Kidney (tissue), 14 donors: Measurements from ENCODE around the gene PRKAR1B. TPM values are rescaled to one million over a fixed set of nuclear protein-coding genes. Genes with fewer than 3 reads are reported as not detected.

Source experiments
- DNase-seq, 5 donors: peaks; one replicate each; pipeline ENCODE4 v3.0.0-alpha.2; 2013 to 2020
- FAIRE-seq: peaks from 2 replicates; lab custom pipeline; 2012; peaks lifted over from hg19 to GRCh38; lab: Jason Lieb, UNC
- H3K27ac ChIP-seq, 2 donors: one replicate each; pipeline ENCODE4 v1.7.0; 2013; ENCODE audit warnings: low read depth in 2 of 2, low read length in 2 of 2, inconsistent platforms in 1 of 2
- H3K27me3 ChIP-seq: one replicate; pipeline ENCODE4 v1.7.1; 2013; ENCODE audit warnings: low read length, inconsistent platforms; ENCODE audit not compliant: control insufficient read depth, insufficient read depth
- H3K36me3 ChIP-seq, 3 donors: one replicate each; pipeline versions ENCODE4 v1.7.0 to v1.7.1; 2013; ENCODE audit warnings: low read length in 3 of 3, control low read depth in 1 of 3, inconsistent platforms in 1 of 3; ENCODE audit not compliant: insufficient read depth in 3 of 3, control insufficient read depth in 2 of 3
- H3K4me1 ChIP-seq, 3 donors: one replicate each; pipeline versions ENCODE4 v1.7.0 to v1.7.1; 2013; ENCODE audit warnings: low read length in 3 of 3, inconsistent platforms in 1 of 3, low read depth in 1 of 3; ENCODE audit not compliant: control insufficient read depth in 2 of 3, insufficient read depth in 2 of 3
- H3K4me3 ChIP-seq, 3 donors: one replicate each; pipeline versions ENCODE4 v1.7.0 to v1.8.1; 2013; ENCODE audit warnings: low read length in 3 of 3, control low read depth in 1 of 3, inconsistent platforms in 1 of 3
- H3K9ac ChIP-seq, 3 donors: one replicate each; pipeline versions ENCODE4 v1.7.0 to v1.7.1; 2013; ENCODE audit warnings: low read length in 3 of 3, control low read depth in 1 of 3, inconsistent platforms in 1 of 3
- H3K9me3 ChIP-seq, 3 donors: one replicate each; pipeline versions ENCODE4 v1.7.0 to v1.7.1; 2013; ENCODE audit warnings: low read length in 3 of 3, control low read depth in 1 of 3, inconsistent platforms in 1 of 3; ENCODE audit not compliant: control insufficient read depth in 2 of 3, insufficient read depth in 1 of 3
- CTCF ChIP-seq: IDR thresholded peaks from 3 replicates; pipeline ENCODE4 v1.5.1; 2012; ENCODE audit warnings: mild to moderate bottlenecking, moderate library complexity, borderline replicate concordance; ENCODE audit not compliant: insufficient read depth; ENCODE audit errors: extremely low read depth
- intact Hi-C: fragments of 100-400 bp; cut with DNase I; formaldehyde crosslinking; loops from one replicate; pipeline ENCODE4 v1.11.1; 2022
- polyA plus RNA-seq: library from polyadenylated mRNA; stranded (reverse); fragments of 350-450 nt; fragmentation: Illumina TruSeq; extraction: RNeasy Lipid Tissue Mini Kit (QIAGEN cat#74804); gene quantifications from one replicate; pipeline ENCODE4 v1.2.3, GENCODE V29; 2014; ENCODE audit warnings: low read depth, low replicate concordance; ENCODE audit not compliant: insufficient read depth
- total RNA-seq: library from RNA; stranded (reverse); fragmentation: NEBNext Ultra II Directional; extraction: Animal tissue kit (Norgen Biotek cat#: 25700); gene quantifications from one replicate; pipeline ENCODE4 v1.2.1, GENCODE V29; 2021
- donor health status: control.
- donor health status: control.
- donor health status: control.
- donor health status: control.
- donor health status: control.
- donor health status: DM: yes; HTN: yes; CAD: no.
- donor health status: Normal renal cell carcinoma (clear cell type).

The PRKAR1B gene
- total and polyA plus RNA-seq, 2 donors from 2014 or later, result 15.9 to 21.4 TPM

- Histone ChIP-seq H3K27ac (no peak overlapping the region), H3K4me1 (no peaks in the 10 kb centered on the region), H3K9me3 (peaks cover 0 to 12% (median 8%) of the 10 kb centered on the region in 3 donors), H3K9ac (no peak overlapping the region), H3K4me3 (no peak overlapping the region), H3K36me3 (peaks cover 8 to 31% (median 14%) of the 10 kb centered on the region in 3 donors), H3K27me3 (no peaks in the 10 kb centered on the region)
- FAIRE-seq (no peak), DNase-seq (no peak)
- TF ChIP-seq CTCF, result no peak
- intact Hi-C loops, result no loop called here
These were observed 11.2 kb upstream of the PRKAR1B start for GRCh38 chr7:738241-738640.

GRCh38 chr7:734808-735207 is 7.7 kb upstream of the PRKAR1B start:
- Histone ChIP-seq H3K27ac (no peak overlapping the region), H3K9me3 (peaks cover 0 to 12% (median 8%) of the 10 kb centered on the region in 3 donors), H3K27me3 (no peaks in the 10 kb centered on the region), H3K36me3 (peaks cover 10 to 23% (median 14%) of the 10 kb centered on the region in 3 donors), H3K4me3 (peak overlapping the region in 1 of 3 donors; percentile 8), H3K4me1 (peaks cover 0 to 9% (median 5%) of the 10 kb centered on the region in 3 donors), H3K9ac (no peak overlapping the region)
- no peak for TF ChIP-seq CTCF
- intact Hi-C loops, result no loop called here
- no peak for FAIRE-seq
- DNase-seq, result no peak

- Histone ChIP-seq H3K4me1 (peaks cover 0 to 9% (median 5%) of the 10 kb centered on the region in 3 donors), H3K27ac (no peak overlapping the region), H3K36me3 (peaks cover 10 to 25% (median 14%) of the 10 kb centered on the region in 3 donors), H3K27me3 (no peaks in the 10 kb centered on the region), H3K9me3 (peaks cover 0 to 12% (median 8%) of the 10 kb centered on the region in 3 donors), H3K9ac (no peak overlapping the region), H3K4me3 (no peak overlapping the region)
- intact Hi-C loops, result no loop called here
- no peak for TF ChIP-seq CTCF
- no peak for FAIRE-seq
- no peak for DNase-seq
These were observed 7.1 kb upstream of the PRKAR1B start for GRCh38 chr7:734214-734613.

GRCh38 chr7:732556-732955 is 5.5 kb upstream of the PRKAR1B start:
- intact Hi-C loops, result no loop called here
- DNase-seq (no peak), FAIRE-seq (no peak)
- peaks cover 0 to 12% (median 8%) of the 10 kb centered on the region in 3 donors for H3K9me3 ChIP-seq
- peak overlapping the region in 1 of 3 donors; percentile 22 for H3K9ac ChIP-seq
- no peak for TF ChIP-seq CTCF
- peak overlapping the region in 1 of 2 donors; percentile 1 for H3K27ac ChIP-seq
- no peak overlapping the region for H3K4me3 ChIP-seq
- no peaks in the 10 kb centered on the region for H3K27me3 ChIP-seq
- H3K4me1 ChIP-seq, result peaks cover 0 to 12% (median 9%) of the 10 kb centered on the region in 3 donors
- H3K36me3 ChIP-seq, result peaks cover 10 to 24% (median 14%) of the 10 kb centered on the region in 3 donors
